GM12864 (cell line): Measurements from ENCODE around the gene AFG1L.
"Not testable (repeated sequence)": the region's sequence is repeated elsewhere in the genome, so short reads cannot be mapped to it uniquely, and the experiment has no call there.

Experiments
- DNase-seq: peaks from one replicate; pipeline ENCODE4 v3.0.0-alpha.2; 2011; ENCODE audit warnings: low read depth
- H3K4me3 ChIP-seq: 2 replicates; pipeline ENCODE4 v1.5.1; 2011; ENCODE audit warnings: mild to moderate bottlenecking, low read depth, low read length, control low read depth
- CTCF ChIP-seq: IDR thresholded peaks from 2 replicates; pipeline ENCODE4 v1.5.1; 2011; ENCODE audit warnings: low read depth, mild to moderate bottlenecking, moderate library complexity, low read length, control low read depth, inconsistent platforms; ENCODE audit errors: missing control alignments

AFG1L gene

GRCh38 chr6:108438918-108439317, 144.1 kb downstream of the AFG1L start:
- no peak for TF ChIP-seq CTCF
- no peak overlapping the region for H3K4me3 ChIP-seq
- DNase-seq, result no peak

- H3K4me3 ChIP-seq, result no peak overlapping the region
- no peak for TF ChIP-seq CTCF
- no peak for DNase-seq
Observed at GRCh38 chr6:108441141-108441540, 146.3 kb downstream of the AFG1L start.

- no peak for DNase-seq
- H3K4me3 ChIP-seq, result no peak overlapping the region
- no peak for TF ChIP-seq CTCF
Observed at GRCh38 chr6:108442770-108443520, 148.1 kb downstream of the AFG1L start.

- DNase-seq, result no peak
- TF ChIP-seq CTCF, result no peak
- no peak overlapping the region for H3K4me3 ChIP-seq
Observed at GRCh38 chr6:108446629-108447150, 151.8 kb downstream of the AFG1L start.

GRCh38 chr6:108448481-108448880, 153.6 kb downstream of the AFG1L start:
- no peak overlapping the region for H3K4me3 ChIP-seq
- TF ChIP-seq CTCF, result no peak
- DNase-seq, result no peak

GRCh38 chr6:108449717-108450116, 154.9 kb downstream of the AFG1L start:
- not testable (repeated sequence) for H3K4me3 ChIP-seq, DNase-seq

- no peak for DNase-seq
- TF ChIP-seq CTCF, result no peak
- no peak overlapping the region for H3K4me3 ChIP-seq
Observed at GRCh38 chr6:108451816-108452215, 157.0 kb downstream of the AFG1L start.
